Endothelial cell of umbilical vein (primary cell): ENCODE measurements around the gene APOL2. TPM values are rescaled to one million over a fixed set of nuclear protein-coding genes. Genes with fewer than 3 reads are reported as not detected.
"Not testable (repeated sequence)": the region's sequence is repeated elsewhere in the genome, so short reads cannot be mapped to it uniquely, and the experiment has no call there.

ENCODE experiments used
- BruUV-seq: library from RNA; stranded (reverse); fragments of 400-500 nt; replicated peaks from 2 replicates; lab custom pipeline; 2021; lab: Mats Ljungman, UMichigan
- CTCF ChIA-PET: fragments of 300-600, 350-600 bp; sonication (Branson Sonifier 250); formaldehyde crosslinking; loops from one replicate; lab custom pipeline; 2021; ENCODE audit warnings: antibody characterized with exemption, inconsistent platforms; lab: Charles Lee
- POLR2A ChIA-PET: fragments of 300-600, 350-600 bp; sonication (Branson Sonifier 250); formaldehyde crosslinking; loops from one replicate; lab custom pipeline; 2021; ENCODE audit warnings: antibody characterized with exemption, inconsistent platforms; lab: Charles Lee
- DNase-seq: peaks from one replicate; pipeline ENCODE4 v3.0.0-alpha.2; 2011; ENCODE audit warnings: low read depth, low spot score
- FAIRE-seq: peaks from 2 replicates; lab custom pipeline; 2011; peaks lifted over from hg19 to GRCh38; lab: Jason Lieb, UNC
- H2AFZ ChIP-seq: 2 replicates; pipeline ENCODE4 v1.6.0; 2012; ENCODE audit warnings: low read depth, low read length, control low read depth, inconsistent platforms
- H3K27ac ChIP-seq: 2 replicates; pipeline ENCODE4 v1.5.1; 2011; ENCODE audit warnings: low read depth, mild to moderate bottlenecking, control low read depth, low read length, moderate library complexity; ENCODE audit not compliant: insufficient read depth
- H3K27me3 ChIP-seq, 2 experiments: 2 replicates each; pipeline versions ENCODE4 v1.6.0 to v1.6.1; 2011; ENCODE audit warnings: low read length in 2 of 2, mixed read lengths in 1 of 2; ENCODE audit not compliant: control insufficient read depth in 2 of 2, insufficient read depth in 2 of 2
- H3K36me3 ChIP-seq, 2 experiments: 2 replicates in 1 of 2; 3 replicates in 1 of 2; pipeline ENCODE4 v1.5.1; 2011; ENCODE audit warnings: low read length in 2 of 2, mild to moderate bottlenecking in 1 of 2, moderate library complexity in 1 of 2; ENCODE audit not compliant: control insufficient read depth in 2 of 2, insufficient read depth in 2 of 2; ENCODE audit errors: extremely low read depth in 1 of 2
- H3K4me1 ChIP-seq: 3 replicates; pipeline ENCODE4 v1.5.1; 2011; ENCODE audit warnings: mild to moderate bottlenecking, low read length; ENCODE audit not compliant: control insufficient read depth, insufficient read depth; ENCODE audit errors: extremely low read depth
- H3K4me2 ChIP-seq: 2 replicates; pipeline ENCODE4 v1.6.1; 2011; ENCODE audit warnings: low read length, control low read depth, mixed read lengths; ENCODE audit not compliant: insufficient read depth
- H3K4me3 ChIP-seq, 3 experiments: fragments of 200-600 bp in 1 of 3; sonication (generic), shearing (Covaris generic) in 1 of 3; replicated peaks in 1 of 3; 2 replicates each; pipeline ENCODE4 v1.5.1; 2011 to 2016; ENCODE audit warnings: control low read depth in 3 of 3, low read length in 3 of 3, mild to moderate bottlenecking in 2 of 3, inconsistent platforms in 1 of 3, low read depth in 1 of 3, moderate library complexity in 1 of 3; ENCODE audit not compliant: insufficient read depth in 1 of 3
- H3K79me2 ChIP-seq: 2 replicates; pipeline ENCODE4 v1.6.0; 2012; ENCODE audit warnings: low read length, inconsistent platforms; ENCODE audit not compliant: control insufficient read depth, insufficient read depth
- H3K9ac ChIP-seq: replicated peaks from 2 replicates; pipeline ENCODE3; 2011; ENCODE audit warnings: low read length, control low read depth; ENCODE audit not compliant: insufficient read depth; ENCODE audit errors: extremely low read depth
- H3K9me1 ChIP-seq: replicated peaks from 3 replicates; pipeline ENCODE4 v1.6.0; 2011; ENCODE audit warnings: mild to moderate bottlenecking, low read length; ENCODE audit not compliant: control insufficient read depth, insufficient read depth; ENCODE audit errors: extremely low read depth
- H3K9me3 ChIP-seq: replicated peaks from 2 replicates; pipeline ENCODE4 v1.5.1; 2012; ENCODE audit warnings: low read length, inconsistent platforms; ENCODE audit not compliant: control insufficient read depth, insufficient read depth
- H4K20me1 ChIP-seq: replicated peaks from 2 replicates; pipeline ENCODE3; 2011; ENCODE audit warnings: mild to moderate bottlenecking, low read length; ENCODE audit not compliant: control insufficient read depth, insufficient read depth; ENCODE audit errors: extremely low read depth
- EZH2 ChIP-seq: IDR thresholded peaks from 2 replicates; pipeline ENCODE4 v1.6.1; 2012; ENCODE audit warnings: borderline replicate concordance, low read depth, mild to moderate bottlenecking, moderate library complexity, low read length, inconsistent platforms; ENCODE audit not compliant: severe bottlenecking
- FOS ChIP-seq: IDR thresholded peaks from 2 replicates; pipeline ENCODE4 v1.6.1; 2011; ENCODE audit warnings: mild to moderate bottlenecking, low read length, moderate library complexity, borderline replicate concordance; ENCODE audit not compliant: insufficient read depth
- GATA2 ChIP-seq: IDR thresholded peaks from 2 replicates; pipeline ENCODE4 v1.7.0; 2011; ENCODE audit warnings: low read depth, mild to moderate bottlenecking, moderate library complexity, mixed read lengths, low read length; ENCODE audit not compliant: insufficient read length, insufficient read depth
- JUN ChIP-seq: IDR thresholded peaks from 2 replicates; pipeline ENCODE4 v1.6.1; 2011; ENCODE audit warnings: borderline replicate concordance, low read depth; ENCODE audit not compliant: insufficient read length, insufficient read depth
- MYC ChIP-seq: IDR thresholded peaks from one replicate; pipeline ENCODE4 v1.6.1; 2011; ENCODE audit warnings: mild to moderate bottlenecking, low read depth, low read length
- POLR2A ChIP-seq: IDR thresholded peaks from 2 replicates; pipeline ENCODE4 v1.6.1; 2012; ENCODE audit warnings: low read depth, mild to moderate bottlenecking, control low read depth, low read length
- POLR2AphosphoS5 ChIP-seq: IDR thresholded peaks from 2 replicates; pipeline ENCODE4 v1.6.1; 2012; ENCODE audit warnings: low read depth, mild to moderate bottlenecking, control low read depth, low read length, moderate library complexity; ENCODE audit not compliant: insufficient read depth
- dilution Hi-C: fragments of 300-500 bp; cut with MboI; formaldehyde crosslinking; loops from one replicate; pipeline ENCODE4 v1.15.0; 2019; ENCODE audit warnings: low sequenced_read_pairs; ENCODE audit not compliant: extremely low pct_ligation_motif_present
- intact Hi-C: fragments of 100-400 bp; cut with micrococcal nuclease; formaldehyde crosslinking; loops from one replicate; pipeline ENCODE4 v1.10.0; 2022
- polyA plus RNA-seq, 4 experiments: library from polyadenylated mRNA; depleted of rRNA in 3 of 4; stranded (reverse) in 3 of 4; unstranded in 1 of 4; fragments of >200 nt; gene quantifications; 2 replicates each; pipeline versions ENCODE4 v1.2.1 to v1.2.3, GENCODE V29; 2011 to 2012; ENCODE audit warnings: missing spikeins in 1 of 4
- total RNA-seq: library from RNA; stranded (reverse); gene quantifications from 2 replicates; pipeline ENCODE4 v1.2.3, GENCODE V29; 2021
- TF ChIP-seq, protein P1 (sequence below): IDR thresholded peaks from 2 replicates; pipeline ENCODE4 v1.6.1; 2011; ENCODE audit not compliant: insufficient read depth, insufficient read length
- TF ChIP-seq, protein P2 (sequence below), 2 donors: IDR thresholded peaks; 1 replicate in 1 of 2; 2 replicates in 1 of 2; pipeline ENCODE4 v1.5.1; 2011; ENCODE audit warnings: low read length in 2 of 2, mild to moderate bottlenecking in 2 of 2, moderate library complexity in 2 of 2, control low read depth in 1 of 2, inconsistent platforms in 1 of 2, low read depth in 1 of 2; ENCODE audit not compliant: insufficient read depth in 1 of 2; ENCODE audit errors: extremely low read depth in 1 of 2

Gene APOL2
- total and polyA plus RNA-seq, 2 donors (not counting 3 experiments of a cell fraction or from before 2014, with no cell fraction given): 16.9 to 37.6 TPM

GRCh38 chr22:36229649-36230048 is 9.7 kb downstream of the APOL2 start:
- H3K9ac ChIP-seq, H3K79me2 ChIP-seq, DNase-seq, POLR2A ChIA-PET, dilution Hi-C loops, H4K20me1 ChIP-seq, BruUV-seq, CTCF ChIA-PET, H3K4me2 ChIP-seq, H3K27ac ChIP-seq, H3K27me3 ChIP-seq, H3K9me3 ChIP-seq, H2AFZ ChIP-seq, FAIRE-seq, H3K9me1 ChIP-seq, H3K4me1 ChIP-seq, H3K4me3 ChIP-seq: not testable (repeated sequence)
- H3K36me3 ChIP-seq: peaks cover 11 to 32% of the 10 kb centered on the region in 2 experiments
- intact Hi-C loops: loop anchor here (1.0 kb wide), 2 partner anchors 19 to 257 kb away; no protein-coding TSS in a partner anchor

DNA sequence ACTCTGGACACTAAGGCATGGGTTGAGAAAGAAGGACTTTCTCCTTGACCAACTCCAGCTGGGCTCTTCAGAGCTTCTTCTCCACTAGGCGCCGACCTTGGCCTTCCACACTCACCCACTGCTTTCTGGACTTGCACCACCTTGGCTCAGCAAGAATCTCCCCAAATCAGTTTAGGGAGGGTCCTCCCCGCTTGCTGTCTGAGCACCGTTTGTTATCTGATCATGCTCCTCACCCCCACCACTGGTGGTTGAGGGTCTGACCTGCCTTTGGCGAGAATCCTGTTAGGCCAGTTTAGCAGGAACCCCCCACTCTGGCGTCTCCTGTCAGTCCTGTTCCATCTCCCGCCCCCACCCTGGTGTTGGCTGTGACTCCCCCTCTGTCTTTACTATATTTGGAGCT is 10.4 kb downstream of the APOL2 start:
- BruUV-seq: no TSS peak

DNA sequence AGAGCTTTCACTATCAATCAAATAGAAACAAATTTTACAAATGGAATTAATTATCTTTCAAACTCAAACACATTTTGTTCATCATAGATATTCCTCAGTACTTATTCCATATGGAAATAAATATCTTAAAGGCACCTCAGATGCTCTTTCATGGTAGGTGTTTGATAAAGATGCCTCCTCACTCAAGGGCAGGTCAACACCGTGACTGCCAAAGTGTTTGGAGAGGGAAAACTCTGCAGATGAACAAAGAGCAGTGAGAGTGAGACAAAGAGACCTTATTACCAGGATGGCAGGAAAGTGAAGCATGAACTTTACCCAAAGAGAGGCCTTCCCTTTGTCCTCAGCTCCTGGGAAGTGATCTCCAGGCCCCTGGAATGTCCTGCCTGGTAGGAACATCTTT is 11.0 kb downstream of the APOL2 start:
- H3K79me2 ChIP-seq, H4K20me1 ChIP-seq, H3K9ac ChIP-seq, intact Hi-C loops, POLR2A ChIA-PET, H3K4me1 ChIP-seq, H3K27ac ChIP-seq, DNase-seq, dilution Hi-C loops, H3K27me3 ChIP-seq, H3K9me1 ChIP-seq, H3K9me3 ChIP-seq, BruUV-seq, H3K4me2 ChIP-seq, H3K4me3 ChIP-seq, H2AFZ ChIP-seq: not testable (repeated sequence)
- CTCF ChIA-PET: interaction anchor here (1.1 to 1.9 kb wide), 2 partner anchors 11 kb away, joined by 3 to 10 read pairs; partner anchors contain the start of gene APOL2
- peaks cover 11 to 29% of the 10 kb centered on the region in 2 experiments for H3K36me3 ChIP-seq
- peak; percentile 82 for FAIRE-seq

More for the DNA sequence above, 10.4 kb downstream of the APOL2 start:
- Histone ChIP-seq H4K20me1 (no peaks in the 10 kb centered on the region), H3K9me3 (no peaks in the 10 kb centered on the region), H3K4me1 (no peaks in the 10 kb centered on the region), H3K36me3 (peaks cover 11 to 32% of the 10 kb centered on the region in 2 experiments), H3K79me2 (no peaks in the 10 kb centered on the region), H3K9ac (no peak overlapping the region), H3K27ac (no peak overlapping the region), H3K4me3 (no peak overlapping the region), H2AFZ (no peak overlapping the region), H3K4me2 (no peak overlapping the region), H3K9me1 (no peaks in the 10 kb centered on the region), H3K27me3 (no peaks in the 10 kb centered on the region)
- TF ChIP-seq POLR2A (no peak), MYC (no peak), POLR2AphosphoS5 (no peak), GATA2 (no peak), EZH2 (no peak), JUN (no peak), FOS (no peak)
- TF ChIP-seq, protein P1, sequence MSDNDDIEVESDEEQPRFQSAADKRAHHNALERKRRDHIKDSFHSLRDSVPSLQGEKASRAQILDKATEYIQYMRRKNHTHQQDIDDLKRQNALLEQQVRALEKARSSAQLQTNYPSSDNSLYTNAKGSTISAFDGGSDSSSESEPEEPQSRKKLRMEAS: no peak
- TF ChIP-seq, protein P2, sequence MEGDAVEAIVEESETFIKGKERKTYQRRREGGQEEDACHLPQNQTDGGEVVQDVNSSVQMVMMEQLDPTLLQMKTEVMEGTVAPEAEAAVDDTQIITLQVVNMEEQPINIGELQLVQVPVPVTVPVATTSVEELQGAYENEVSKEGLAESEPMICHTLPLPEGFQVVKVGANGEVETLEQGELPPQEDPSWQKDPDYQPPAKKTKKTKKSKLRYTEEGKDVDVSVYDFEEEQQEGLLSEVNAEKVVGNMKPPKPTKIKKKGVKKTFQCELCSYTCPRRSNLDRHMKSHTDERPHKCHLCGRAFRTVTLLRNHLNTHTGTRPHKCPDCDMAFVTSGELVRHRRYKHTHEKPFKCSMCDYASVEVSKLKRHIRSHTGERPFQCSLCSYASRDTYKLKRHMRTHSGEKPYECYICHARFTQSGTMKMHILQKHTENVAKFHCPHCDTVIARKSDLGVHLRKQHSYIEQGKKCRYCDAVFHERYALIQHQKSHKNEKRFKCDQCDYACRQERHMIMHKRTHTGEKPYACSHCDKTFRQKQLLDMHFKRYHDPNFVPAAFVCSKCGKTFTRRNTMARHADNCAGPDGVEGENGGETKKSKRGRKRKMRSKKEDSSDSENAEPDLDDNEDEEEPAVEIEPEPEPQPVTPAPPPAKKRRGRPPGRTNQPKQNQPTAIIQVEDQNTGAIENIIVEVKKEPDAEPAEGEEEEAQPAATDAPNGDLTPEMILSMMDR (IDR thresholded peaks at IDR 0.05; ENCODE audit: extremely low read depth in 1 of 2, insufficient read depth in 1 of 2, low read depth in 1 of 2, low read length in 2 of 2): no peak
- dilution Hi-C loops (no loop called here), intact Hi-C loops (no loop called here)
- CTCF ChIA-PET: no interaction called here
- no peak for DNase-seq
- POLR2A ChIA-PET: no interaction called here
- no peak for FAIRE-seq
